ENCODE data around the gene SMC1B. TPM values are rescaled to one million over a fixed set of nuclear protein-coding genes. Genes with fewer than 3 reads are reported as not detected.
A peak's percentile ranks its signal among the peaks of the same experiment; 100 is the strongest.

The SMC1B gene
- total and polyA plus RNA-seq, 4 donors: 0.01 to 0.04 TPM; not detected in 2

GRCh38 chr22:45334528-45334927 is 78.9 kb downstream of the SMC1B start:
- no peaks in the 10 kb centered on the region for H3K27me3 ChIP-seq (ENCODE audit: control insufficient read depth in 3 of 3, insufficient read depth in 3 of 3, low read length in 2 of 3)
- no peaks in the 10 kb centered on the region for H3K9me3 ChIP-seq (ENCODE audit: control insufficient read depth in 4 of 4, insufficient read depth in 3 of 4, low read length in 3 of 4)
- H3K4me1 ChIP-seq (ENCODE audit: control insufficient read depth in 5 of 5, insufficient read depth in 5 of 5, low read length in 5 of 5): peaks cover 2 to 19% (median 7%) of the 10 kb centered on the region in 5 donors
- TF ChIP-seq CTCF (IDR thresholded peaks at IDR 0.05; ENCODE audit: control extremely low read depth, extremely low read depth): no peak
- H3K36me3 ChIP-seq (ENCODE audit: control insufficient read depth in 4 of 4, insufficient read depth in 4 of 4, low read length in 4 of 4): peaks cover 2 to 41% (median 33%) of the 10 kb centered on the region in 4 donors
- 87 to 93% methylated on average over 9 of the region's 9 CpGs for WGBS, 2 donors
- peak overlapping the region in 1 of 2 donors; percentile 76 for H3K27ac ChIP-seq (ENCODE audit: low read depth in 1 of 2, low read length in 1 of 2)
- H3K4me3 ChIP-seq: no peak overlapping the region
- no peak overlapping the region for H3K9ac ChIP-seq (ENCODE audit: insufficient read depth in 1 of 2, low read length in 2 of 2)
- DNase-seq: no peak
- ATAC-seq (ENCODE audit: insufficient read depth, low FRiP score): no peak

GRCh38 chr22:45334068-45334467 is 79.3 kb downstream of the SMC1B start:
- Histone ChIP-seq H3K9ac (ENCODE audit: insufficient read depth in 1 of 2, low read length in 2 of 2) (no peak overlapping the region), H3K27ac (ENCODE audit: low read depth in 1 of 2, low read length in 1 of 2) (peak overlapping the region in 1 of 2 donors; percentile 76), H3K4me1 (ENCODE audit: control insufficient read depth in 5 of 5, insufficient read depth in 5 of 5, low read length in 5 of 5) (peaks cover 4 to 19% (median 7%) of the 10 kb centered on the region in 5 donors), H3K4me3 (no peak overlapping the region), H3K9me3 (ENCODE audit: control insufficient read depth in 4 of 4, insufficient read depth in 3 of 4, low read length in 3 of 4) (no peaks in the 10 kb centered on the region), H3K27me3 (ENCODE audit: control insufficient read depth in 3 of 3, insufficient read depth in 3 of 3, low read length in 2 of 3) (no peaks in the 10 kb centered on the region), H3K36me3 (ENCODE audit: control insufficient read depth in 4 of 4, insufficient read depth in 4 of 4, low read length in 4 of 4) (peaks cover 2 to 43% (median 35%) of the 10 kb centered on the region in 4 donors)
- WGBS, 2 donors: 56 to 59% methylated on average over 5 of the region's 5 CpGs
- ATAC-seq (ENCODE audit: insufficient read depth, low FRiP score): no peak
- DNase-seq: no peak
- TF ChIP-seq CTCF (IDR thresholded peaks at IDR 0.05; ENCODE audit: control extremely low read depth, extremely low read depth): no peak

GRCh38 chr22:45332001-45332400 is 81.4 kb downstream of the SMC1B start:
- peaks cover 4 to 11% (median 7%) of the 10 kb centered on the region in 5 donors for H3K4me1 ChIP-seq (ENCODE audit: control insufficient read depth in 5 of 5, insufficient read depth in 5 of 5, low read length in 5 of 5)
- H3K9ac ChIP-seq (ENCODE audit: insufficient read depth in 1 of 2, low read length in 2 of 2): no peak overlapping the region
- no peak overlapping the region for H3K27ac ChIP-seq (ENCODE audit: low read depth in 1 of 2, low read length in 1 of 2)
- ATAC-seq (ENCODE audit: insufficient read depth, low FRiP score) (no peak), DNase-seq (no peak)
- peaks cover 2 to 47% (median 38%) of the 10 kb centered on the region in 4 donors for H3K36me3 ChIP-seq (ENCODE audit: control insufficient read depth in 4 of 4, insufficient read depth in 4 of 4, low read length in 4 of 4)
- no peaks in the 10 kb centered on the region for H3K27me3 ChIP-seq (ENCODE audit: control insufficient read depth in 3 of 3, insufficient read depth in 3 of 3, low read length in 2 of 3)
- 96 to 97% methylated on average over 7 of the region's 7 CpGs for WGBS, 2 donors
- TF ChIP-seq CTCF (IDR thresholded peaks at IDR 0.05; ENCODE audit: control extremely low read depth, extremely low read depth): no peak
- no peak overlapping the region for H3K4me3 ChIP-seq
- no peaks in the 10 kb centered on the region for H3K9me3 ChIP-seq (ENCODE audit: control insufficient read depth in 4 of 4, insufficient read depth in 3 of 4, low read length in 3 of 4)

GRCh38 chr22:45331486-45331885 is 81.9 kb downstream of the SMC1B start:
- H3K9ac ChIP-seq (ENCODE audit: insufficient read depth in 1 of 2, low read length in 2 of 2): no peak overlapping the region
- ATAC-seq (ENCODE audit: insufficient read depth, low FRiP score) (no peak), DNase-seq (no peak)
- no peak overlapping the region for H3K4me3 ChIP-seq
- H3K36me3 ChIP-seq (ENCODE audit: control insufficient read depth in 4 of 4, insufficient read depth in 4 of 4, low read length in 4 of 4): peaks cover 2 to 45% (median 36%) of the 10 kb centered on the region in 4 donors
- peaks cover 3 to 6% (median 4%) of the 10 kb centered on the region in 5 donors for H3K4me1 ChIP-seq (ENCODE audit: control insufficient read depth in 5 of 5, insufficient read depth in 5 of 5, low read length in 5 of 5)
- TF ChIP-seq CTCF (IDR thresholded peaks at IDR 0.05; ENCODE audit: control extremely low read depth, extremely low read depth): no peak
- H3K27ac ChIP-seq (ENCODE audit: low read depth in 1 of 2, low read length in 1 of 2): no peak overlapping the region
- 96 to 98% methylated on average over 9 of the region's 9 CpGs for WGBS, 2 donors
- no peaks in the 10 kb centered on the region for H3K27me3 ChIP-seq (ENCODE audit: control insufficient read depth in 3 of 3, insufficient read depth in 3 of 3, low read length in 2 of 3)
- H3K9me3 ChIP-seq (ENCODE audit: control insufficient read depth in 4 of 4, insufficient read depth in 3 of 4, low read length in 3 of 4): no peaks in the 10 kb centered on the region

Data from lung (tissue), 12 donors.